Right lobe of liver (tissue), 4 donors: ENCODE results near the gene KIRREL3.

Experiments used
- POLR2A ChIP-seq: fragments of 450-650 bp; IDR thresholded peaks from one replicate; pipeline ENCODE4 v1.6.1; 2017; ENCODE audit warnings: antibody characterized with exemption, mild to moderate bottlenecking
- TF ChIP-seq, protein P1 (sequence below), 4 donors: fragments of 200-600 bp in 3 of 4; fragments of 450-650 bp in 1 of 4; IDR thresholded peaks; one replicate each; pipeline versions ENCODE4 v1.5.1 to v1.8.0; 2016 to 2022; ENCODE audit warnings: antibody characterized with exemption in 4 of 4, mild to moderate bottlenecking in 2 of 4
- donor health status: DM: no; HTN: no; CAD: no.
- donor health status: DM: no; HTN: no; CAD: no.
- donor health status: DM: no; HTN: yes; CAD: no.

- TF ChIP-seq, protein P1, sequence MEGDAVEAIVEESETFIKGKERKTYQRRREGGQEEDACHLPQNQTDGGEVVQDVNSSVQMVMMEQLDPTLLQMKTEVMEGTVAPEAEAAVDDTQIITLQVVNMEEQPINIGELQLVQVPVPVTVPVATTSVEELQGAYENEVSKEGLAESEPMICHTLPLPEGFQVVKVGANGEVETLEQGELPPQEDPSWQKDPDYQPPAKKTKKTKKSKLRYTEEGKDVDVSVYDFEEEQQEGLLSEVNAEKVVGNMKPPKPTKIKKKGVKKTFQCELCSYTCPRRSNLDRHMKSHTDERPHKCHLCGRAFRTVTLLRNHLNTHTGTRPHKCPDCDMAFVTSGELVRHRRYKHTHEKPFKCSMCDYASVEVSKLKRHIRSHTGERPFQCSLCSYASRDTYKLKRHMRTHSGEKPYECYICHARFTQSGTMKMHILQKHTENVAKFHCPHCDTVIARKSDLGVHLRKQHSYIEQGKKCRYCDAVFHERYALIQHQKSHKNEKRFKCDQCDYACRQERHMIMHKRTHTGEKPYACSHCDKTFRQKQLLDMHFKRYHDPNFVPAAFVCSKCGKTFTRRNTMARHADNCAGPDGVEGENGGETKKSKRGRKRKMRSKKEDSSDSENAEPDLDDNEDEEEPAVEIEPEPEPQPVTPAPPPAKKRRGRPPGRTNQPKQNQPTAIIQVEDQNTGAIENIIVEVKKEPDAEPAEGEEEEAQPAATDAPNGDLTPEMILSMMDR (IDR thresholded peaks at IDR 0.05), result no peak
- no peak for TF ChIP-seq POLR2A
Measured at GRCh38 chr11:126893796-126894195, 106.8 kb downstream of the KIRREL3 start.
